HG03175 (cell line): ENCODE measurements around the gene FGFR4.

Experiments used
- ATAC-seq: cut with Tn5 transposase; IDR thresholded peaks from one replicate; pipeline ENCODE4 v1.9.1; 2021; ENCODE audit warnings: mild to moderate bottlenecking, moderate library complexity; ENCODE audit not compliant: unreplicated experiment

Gene FGFR4

DNA sequence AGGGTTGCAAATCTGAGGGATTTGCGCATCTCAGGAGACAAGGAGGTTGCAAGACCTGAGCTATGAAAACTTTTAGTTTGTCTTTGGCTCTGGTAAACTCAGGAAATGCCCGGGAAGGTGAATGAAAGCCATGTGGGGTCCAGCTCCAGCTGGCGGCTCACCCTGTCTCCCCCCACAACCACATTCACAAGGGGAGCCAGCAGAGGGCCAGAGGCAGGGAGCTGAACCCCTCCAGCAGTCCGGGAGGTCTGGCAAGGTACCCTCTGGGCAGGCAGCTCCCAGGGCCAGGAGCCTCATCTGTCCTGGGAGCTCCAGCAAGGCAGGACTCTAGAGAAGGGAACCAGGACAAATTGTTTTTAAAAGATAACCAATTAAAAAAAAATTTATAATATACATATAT is 2.5 kb upstream of the FGFR4 start:
- no peak for ATAC-seq

DNA sequence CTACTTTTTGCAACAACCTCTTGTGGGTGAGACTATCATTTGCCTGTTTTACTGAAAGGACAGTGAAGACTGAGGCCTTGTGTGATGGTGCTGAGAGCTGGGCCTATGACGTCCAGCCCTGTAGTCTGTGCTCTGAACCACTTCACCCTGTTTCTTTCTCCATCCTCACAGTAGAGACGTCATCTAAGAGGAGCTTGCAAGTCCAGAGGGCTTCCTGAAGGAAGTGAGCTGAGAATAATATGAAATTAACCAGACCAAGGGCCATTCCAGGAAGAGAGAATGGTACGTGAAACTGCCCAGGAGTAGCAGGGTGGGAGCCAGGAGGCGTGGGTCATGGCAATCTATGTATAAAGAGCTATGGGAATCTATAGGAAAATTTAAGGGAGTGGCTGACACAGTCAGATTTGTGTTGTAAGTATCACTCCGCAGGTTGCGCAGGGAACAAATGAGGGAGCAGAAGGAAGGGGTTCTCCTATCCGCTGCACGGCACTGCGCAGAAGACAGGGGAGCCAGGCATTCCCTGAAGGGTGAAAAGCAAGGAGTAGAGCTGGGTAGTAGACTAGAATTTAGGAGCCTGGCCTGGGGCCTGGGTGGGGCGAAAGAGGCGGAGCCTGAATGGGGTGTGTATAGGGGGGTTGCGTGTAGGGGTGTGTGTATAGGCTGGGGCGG is 596 bp upstream of the FGFR4 start:
- no peak for ATAC-seq

DNA sequence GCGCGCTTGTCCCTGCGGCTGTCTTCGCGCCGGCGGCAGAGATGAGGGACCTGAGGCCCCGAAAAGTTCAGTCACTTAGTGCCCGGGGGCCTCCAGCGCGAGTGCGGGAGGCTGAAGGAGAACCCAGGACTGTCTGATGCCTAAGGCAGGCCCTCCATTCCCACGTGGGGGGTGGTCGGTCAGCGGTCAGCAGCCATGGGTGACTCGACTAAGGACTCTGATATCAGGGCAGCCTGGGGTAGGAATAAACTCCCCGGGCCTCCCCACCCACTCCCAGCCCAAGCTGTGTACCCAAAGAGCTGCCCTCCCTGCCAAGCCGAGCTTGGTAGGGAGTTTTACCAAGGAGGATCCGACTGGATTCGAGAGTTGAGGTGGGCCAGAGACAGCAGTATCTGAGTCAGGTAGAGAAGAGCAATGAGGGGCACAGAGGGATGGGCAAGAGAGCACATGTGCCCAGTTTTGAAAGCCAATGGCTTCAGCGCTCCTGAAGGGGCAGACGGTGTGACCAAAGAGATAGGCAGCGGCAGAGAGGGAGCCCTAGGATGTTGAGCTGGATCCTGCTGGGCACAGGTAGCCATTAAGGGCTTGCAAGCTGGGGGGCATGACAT is 787 bp downstream of the FGFR4 start:
- no peak for ATAC-seq

DNA sequence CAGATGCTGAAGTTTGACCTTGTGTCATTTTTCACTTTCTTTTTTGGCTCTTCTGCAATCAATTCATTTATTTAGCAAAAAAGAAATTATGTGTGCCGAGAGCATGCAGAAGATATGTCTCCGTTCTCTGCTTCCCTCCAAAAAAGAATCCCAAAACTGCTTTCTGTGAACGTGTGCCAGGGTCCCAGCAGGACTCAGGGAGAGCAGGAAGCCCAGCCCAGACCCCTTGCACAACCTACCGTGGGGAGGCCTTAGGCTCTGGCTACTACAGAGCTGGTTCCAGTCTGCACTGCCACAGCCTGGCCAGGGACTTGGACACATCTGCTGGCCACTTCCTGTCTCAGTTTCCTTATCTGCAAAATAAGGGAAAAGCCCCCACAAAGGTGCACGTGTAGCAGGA is 2.4 kb downstream of the FGFR4 start:
- no peak for ATAC-seq

DNA sequence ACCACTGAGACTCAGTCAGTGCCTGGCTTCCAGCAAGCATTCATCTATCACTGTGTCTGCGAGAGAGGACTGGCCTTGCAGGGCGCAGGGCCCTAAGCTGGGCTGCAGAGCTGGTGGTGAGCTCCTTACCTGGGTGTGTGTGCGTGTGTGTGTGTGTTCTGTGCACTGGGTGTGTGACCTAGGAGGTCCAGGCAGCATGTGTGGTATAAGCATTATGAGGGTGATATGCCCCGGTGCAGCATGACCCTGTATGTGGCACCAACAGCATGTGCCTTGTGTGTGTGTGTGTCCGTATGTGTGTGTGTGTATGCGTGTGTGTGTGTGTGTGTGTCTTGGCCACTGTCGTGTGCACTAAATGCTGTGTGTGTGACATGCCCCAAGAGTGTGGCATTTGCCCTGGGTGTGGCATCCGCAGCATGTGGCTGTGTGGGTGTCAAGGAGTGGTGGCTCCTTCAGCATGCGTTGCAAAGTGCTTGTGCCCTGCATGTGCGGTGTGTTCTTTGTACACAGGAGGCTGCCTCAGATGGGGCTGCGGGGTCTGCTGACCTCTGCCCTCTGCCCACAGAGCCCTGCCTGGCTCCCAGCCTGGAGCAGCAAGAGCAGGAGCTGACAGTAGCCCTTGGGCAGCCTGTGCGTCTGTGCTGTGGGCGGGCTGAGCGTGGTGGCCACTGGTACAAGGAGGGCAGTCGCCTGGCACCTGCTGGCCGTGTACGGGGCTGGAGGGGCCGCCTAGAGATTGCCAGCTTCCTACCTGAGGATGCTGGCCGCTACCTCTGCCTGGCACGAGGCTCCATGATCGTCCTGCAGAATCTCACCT is 3.3 kb downstream of the FGFR4 start:
- ATAC-seq = no peak

DNA sequence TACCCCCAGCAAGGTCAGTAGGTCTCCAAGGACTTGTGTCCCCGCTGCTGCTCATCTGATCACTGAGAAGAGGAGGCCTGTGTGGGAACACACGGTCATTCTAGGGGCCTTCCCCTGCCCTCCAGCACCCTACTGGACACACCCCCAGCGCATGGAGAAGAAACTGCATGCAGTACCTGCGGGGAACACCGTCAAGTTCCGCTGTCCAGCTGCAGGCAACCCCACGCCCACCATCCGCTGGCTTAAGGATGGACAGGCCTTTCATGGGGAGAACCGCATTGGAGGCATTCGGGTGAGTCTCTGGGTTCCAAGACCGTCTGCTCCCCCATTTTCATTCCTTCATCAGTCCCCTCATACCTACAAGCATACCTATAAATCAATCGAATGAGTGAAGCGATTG is 4.1 kb downstream of the FGFR4 start:
- no peak for ATAC-seq

DNA sequence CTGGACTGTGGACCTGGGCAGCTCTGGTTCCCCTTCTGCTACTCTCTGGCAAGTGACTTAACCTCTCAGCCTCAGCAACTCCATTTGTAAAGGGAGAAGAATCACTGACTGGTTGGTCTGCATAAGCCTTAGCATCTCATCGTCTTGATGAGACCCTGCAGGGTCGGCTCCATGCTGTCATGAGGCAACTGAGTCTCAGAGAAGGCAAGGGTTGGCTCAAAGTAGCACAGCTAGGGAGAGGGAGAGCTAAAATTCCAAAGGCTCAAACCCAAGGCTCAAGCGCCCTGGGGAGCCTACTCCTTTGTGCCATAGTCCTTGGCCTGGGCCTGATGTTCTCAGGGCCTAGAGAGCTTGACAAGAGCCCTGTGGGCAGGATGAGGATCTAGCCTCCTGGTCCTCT is 4.5 kb downstream of the FGFR4 start:
- no peak for ATAC-seq

DNA sequence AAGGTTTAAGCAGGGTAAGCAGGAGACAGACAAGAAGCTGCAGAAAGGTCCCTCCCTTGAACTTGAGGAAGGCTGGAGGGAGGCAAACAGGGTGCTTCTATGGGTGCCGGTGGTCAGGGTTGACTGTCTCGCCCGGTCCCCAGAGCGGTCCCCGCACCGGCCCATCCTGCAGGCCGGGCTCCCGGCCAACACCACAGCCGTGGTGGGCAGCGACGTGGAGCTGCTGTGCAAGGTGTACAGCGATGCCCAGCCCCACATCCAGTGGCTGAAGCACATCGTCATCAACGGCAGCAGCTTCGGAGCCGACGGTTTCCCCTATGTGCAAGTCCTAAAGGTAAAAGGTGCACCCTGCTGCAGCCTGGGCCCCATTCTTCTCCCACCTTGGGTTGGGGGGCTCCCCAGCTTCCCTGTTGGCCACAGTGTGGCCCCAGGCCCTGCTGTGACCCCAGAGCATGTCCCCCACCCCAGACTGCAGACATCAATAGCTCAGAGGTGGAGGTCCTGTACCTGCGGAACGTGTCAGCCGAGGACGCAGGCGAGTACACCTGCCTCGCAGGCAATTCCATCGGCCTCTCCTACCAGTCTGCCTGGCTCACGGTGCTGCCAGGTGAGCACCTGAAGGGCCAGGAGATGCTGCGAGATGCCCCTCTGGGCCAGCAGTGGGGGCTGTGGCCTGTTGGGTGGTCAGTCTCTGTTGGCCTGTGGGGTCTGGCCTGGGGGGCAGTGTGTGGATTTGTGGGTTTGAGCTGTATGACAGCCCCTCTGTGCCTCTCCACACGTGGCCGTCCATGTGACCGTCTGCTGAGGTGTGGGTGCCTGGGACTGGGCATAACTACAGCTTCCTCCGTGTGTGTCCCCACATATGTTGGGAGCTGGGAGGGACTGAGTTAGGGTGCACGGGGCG is 5.7 kb downstream of the FGFR4 start:
- ATAC-seq = no peak

DNA sequence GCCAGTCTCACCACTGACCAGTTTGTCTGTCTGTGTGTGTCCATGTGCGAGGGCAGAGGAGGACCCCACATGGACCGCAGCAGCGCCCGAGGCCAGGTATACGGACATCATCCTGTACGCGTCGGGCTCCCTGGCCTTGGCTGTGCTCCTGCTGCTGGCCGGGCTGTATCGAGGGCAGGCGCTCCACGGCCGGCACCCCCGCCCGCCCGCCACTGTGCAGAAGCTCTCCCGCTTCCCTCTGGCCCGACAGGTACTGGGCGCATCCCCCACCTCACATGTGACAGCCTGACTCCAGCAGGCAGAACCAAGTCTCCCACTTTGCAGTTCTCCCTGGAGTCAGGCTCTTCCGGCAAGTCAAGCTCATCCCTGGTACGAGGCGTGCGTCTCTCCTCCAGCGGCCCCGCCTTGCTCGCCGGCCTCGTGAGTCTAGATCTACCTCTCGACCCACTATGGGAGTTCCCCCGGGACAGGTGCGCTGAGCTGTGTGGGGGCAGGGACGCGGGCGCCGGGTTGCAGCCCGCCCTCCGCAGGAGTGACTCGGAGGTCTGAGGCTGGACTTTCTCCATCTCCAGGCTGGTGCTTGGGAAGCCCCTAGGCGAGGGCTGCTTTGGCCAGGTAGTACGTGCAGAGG is 6.5 kb downstream of the FGFR4 start:
- no peak for ATAC-seq

DNA sequence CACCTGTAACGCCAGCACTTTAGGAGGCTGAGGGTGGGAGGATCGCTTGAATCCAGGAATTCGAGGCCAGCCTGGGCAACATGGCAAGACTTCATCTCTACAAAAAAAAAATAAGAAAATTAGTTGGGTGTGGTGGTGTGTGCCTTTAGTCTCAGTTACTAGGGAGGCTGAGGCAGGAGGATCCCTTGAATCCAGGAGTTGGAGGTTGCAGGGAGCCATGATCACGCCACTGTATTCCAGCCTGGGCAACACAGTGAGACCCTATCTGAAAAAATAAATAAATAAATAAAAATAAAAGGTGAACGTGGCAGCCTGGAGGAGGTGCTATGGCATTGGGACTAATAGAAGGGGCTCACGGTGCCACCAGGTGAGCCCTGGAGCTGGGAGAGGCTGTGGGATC is 7.1 kb downstream of the FGFR4 start:
- ATAC-seq = no peak

DNA sequence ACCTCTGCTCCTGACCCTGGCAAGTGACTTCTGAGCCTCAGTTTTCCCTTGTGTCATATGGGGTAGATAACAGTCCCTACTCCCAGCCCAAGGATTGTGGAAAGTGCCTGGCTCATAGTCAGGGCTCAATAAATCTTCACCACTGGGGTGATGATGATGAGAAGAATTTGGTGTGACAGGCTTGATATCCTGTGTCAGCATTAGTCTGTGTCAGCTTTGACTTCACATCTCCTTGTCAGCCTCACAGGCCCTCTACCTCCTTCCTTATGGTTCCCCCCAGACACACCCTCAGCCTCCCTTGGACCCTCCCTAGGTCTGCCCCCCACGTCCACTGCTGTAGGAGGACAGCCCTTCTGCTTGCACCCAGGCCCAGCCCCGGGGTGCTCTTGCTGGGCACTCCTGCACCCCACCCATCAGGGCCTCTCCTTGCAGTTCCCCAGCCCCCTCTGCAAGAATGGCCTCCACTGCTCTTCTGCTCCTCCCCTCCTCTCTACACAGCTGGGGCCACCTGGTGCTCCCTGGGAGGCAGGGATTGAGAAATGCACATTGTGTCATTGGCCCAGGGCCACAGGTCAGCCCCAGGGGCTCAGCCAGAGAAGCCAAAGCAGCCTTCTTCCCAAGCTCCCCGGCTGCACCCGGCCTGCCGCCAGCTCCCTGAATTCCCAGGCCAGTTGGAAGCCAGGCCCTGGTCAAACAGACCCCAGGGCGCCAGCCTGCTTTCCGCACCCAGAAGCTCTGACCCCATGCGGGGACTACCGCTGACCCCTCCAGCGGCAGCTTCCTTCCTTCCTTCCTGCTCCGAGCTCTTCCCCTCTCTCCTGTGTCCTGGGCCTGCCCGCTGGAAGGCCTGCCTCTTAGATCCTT is 7.7 kb downstream of the FGFR4 start:
- ATAC-seq = no peak

DNA sequence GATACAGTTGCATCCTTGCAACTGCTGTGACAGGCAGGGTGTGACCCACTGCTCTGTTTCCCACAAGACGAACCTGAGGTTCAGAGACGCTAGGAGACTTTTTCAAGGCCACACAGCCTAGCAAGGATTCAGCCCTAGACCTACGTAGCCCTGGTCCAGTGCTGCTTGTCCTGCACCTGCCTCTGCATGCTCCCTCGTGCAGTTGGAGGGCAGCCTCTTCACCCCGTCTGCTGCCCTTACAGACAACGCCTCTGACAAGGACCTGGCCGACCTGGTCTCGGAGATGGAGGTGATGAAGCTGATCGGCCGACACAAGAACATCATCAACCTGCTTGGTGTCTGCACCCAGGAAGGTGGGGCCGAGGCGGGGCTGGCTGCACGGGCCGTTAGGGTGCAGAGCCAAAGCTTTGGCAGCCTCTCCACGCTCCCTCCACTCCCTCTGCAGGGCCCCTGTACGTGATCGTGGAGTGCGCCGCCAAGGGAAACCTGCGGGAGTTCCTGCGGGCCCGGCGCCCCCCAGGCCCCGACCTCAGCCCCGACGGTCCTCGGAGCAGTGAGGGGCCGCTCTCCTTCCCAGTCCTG is 8.5 kb downstream of the FGFR4 start:
- ATAC-seq = no peak

DNA sequence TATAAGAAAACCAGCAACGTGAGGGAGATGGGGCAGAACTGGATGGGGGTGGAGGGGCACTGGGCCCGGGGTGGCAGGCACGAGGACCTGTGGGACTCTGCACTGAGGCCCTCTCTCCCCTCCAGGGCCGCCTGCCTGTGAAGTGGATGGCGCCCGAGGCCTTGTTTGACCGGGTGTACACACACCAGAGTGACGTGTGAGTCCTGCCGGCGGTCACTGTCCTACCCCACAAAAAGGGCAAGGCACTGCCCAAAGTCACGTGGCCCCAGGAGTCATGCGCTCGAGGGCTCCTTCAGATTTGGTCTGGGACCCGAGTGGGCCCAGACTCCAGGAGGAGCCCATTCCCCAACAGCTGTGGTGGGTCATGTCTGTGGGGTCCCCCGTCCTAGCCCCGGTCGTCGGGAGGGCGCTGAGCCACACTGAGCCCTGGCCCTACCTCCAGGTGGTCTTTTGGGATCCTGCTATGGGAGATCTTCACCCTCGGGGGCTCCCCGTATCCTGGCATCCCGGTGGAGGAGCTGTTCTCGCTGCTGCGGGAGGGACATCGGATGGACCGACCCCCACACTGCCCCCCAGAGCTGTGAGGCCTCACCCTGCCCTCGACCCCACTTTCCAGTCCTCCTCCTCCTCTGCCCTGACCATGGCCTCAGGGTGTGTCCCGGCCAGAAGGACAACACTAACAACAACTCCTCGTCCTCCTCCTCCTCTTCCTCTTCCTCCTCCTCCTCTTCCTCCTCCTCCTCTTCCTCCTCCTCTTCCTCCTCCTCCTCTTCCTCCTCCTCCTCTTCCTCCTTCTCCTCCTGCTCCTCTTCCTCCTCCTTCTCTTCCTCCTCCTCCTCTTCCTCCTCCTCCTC is 9.7 kb downstream of the FGFR4 start:
- ATAC-seq = no peak

DNA sequence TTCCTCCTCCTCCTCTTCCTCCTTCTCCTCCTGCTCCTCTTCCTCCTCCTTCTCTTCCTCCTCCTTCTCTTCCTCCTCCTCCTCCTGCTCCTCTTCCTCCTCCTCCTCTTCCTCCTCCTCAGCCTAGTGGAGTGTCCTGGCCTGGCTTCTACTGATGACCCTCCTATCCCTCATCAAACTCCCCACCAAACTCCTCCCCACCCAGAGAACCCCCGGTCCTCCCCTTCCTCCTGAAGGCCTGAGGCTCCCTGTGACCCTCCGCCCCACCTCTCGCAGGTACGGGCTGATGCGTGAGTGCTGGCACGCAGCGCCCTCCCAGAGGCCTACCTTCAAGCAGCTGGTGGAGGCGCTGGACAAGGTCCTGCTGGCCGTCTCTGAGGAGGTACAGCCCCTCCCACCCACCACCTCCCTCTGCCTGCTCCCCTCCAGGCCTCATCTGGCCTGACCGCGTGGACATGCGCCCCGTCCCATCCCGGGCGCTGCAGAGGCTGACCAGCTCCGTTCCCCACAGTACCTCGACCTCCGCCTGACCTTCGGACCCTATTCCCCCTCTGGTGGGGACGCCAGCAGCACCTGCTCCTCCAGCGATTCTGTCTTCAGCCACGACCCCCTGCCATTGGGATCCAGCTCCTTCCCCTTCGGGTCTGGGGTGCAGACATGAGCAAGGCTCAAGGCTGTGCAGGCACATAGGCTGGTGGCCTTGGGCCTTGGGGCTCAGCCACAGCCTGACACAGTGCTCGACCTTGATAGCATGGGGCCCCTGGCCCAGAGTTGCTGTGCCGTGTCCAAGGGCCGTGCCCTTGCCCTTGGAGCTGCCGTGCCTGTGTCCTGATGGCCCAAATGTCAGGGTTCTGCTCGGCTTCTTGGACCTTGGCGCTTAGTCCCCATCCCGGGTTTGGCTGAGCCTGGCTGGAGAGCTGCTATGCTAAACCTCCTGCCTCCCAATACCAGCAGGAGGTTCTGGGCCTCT is 10.6 kb downstream of the FGFR4 start:
- ATAC-seq = no peak

DNA sequence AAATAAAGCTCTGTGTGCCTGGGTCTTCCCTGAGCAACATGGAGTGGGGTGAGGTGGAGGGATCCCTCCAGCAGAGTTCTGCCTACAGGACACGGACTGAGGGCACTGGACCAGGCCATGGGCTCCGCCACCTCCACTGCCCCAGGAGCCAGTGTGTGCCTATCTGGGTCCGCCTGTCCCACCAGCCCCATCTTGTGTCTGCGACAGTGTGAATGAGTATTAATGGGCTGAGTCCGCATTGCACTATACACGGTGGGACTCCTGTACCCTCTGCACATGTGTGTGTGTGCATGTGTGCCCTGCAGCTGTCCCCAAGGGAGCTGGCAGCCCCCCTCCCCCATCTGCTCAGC is 11.4 kb downstream of the FGFR4 start:
- ATAC-seq = no peak

DNA sequence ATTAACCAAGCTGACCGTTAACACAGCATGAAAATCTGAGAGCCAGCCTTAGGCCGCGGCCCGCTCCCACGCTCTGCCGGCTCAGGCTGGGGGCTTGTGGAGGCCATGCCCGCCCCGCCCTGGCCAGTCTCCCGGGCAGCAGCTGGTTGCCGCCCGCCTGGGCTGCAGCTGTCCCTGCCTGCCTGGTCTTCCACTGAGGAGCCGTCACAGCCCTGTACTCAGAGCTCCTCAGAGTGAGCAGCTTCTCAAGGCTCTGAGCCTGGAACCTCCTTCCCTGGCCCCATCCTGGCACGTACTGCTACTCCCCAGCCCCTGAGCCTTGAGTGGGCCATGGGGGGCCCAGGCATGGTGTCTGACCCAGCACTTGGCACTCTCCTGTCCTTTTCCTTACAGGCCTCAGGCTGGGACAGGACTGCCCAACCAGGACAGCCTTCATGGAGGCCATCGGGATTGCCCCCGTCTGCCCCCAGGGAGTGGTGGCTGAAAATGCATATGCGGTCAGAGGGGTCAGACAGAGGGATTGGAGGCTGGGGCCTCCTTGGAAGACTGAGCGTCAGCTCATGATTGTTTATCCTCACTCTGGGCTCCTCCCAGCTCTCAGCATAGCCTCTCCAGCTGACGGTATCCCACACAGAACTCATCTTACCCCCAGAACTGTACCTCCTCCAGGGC is 11.9 kb downstream of the FGFR4 start:
- no peak for ATAC-seq
